Stimulated activated CD8-positive, alpha-beta memory T cell treated with anti-CD3 and anti-CD28 coated beads, Interleukin-15, amount 100 ng/mL, for 1 hour (primary cell): ENCODE measurements around the gene FBXW11.
"Not testable (repeated sequence)": the region's sequence is repeated elsewhere in the genome, so short reads cannot be mapped to it uniquely, and the experiment has no call there.

ENCODE experiments used
- DNase-seq: peaks from one replicate; pipeline ENCODE4 v3.0.0-alpha.2; 2020; ENCODE audit warnings: low read depth

The FBXW11 gene

GRCh38 chr5:171981847-171982246 is 24.6 kb downstream of the FBXW11 start:
- no peak for DNase-seq

GRCh38 chr5:171980792-171981191 is 25.6 kb downstream of the FBXW11 start:
- DNase-seq, result no peak

DNA sequence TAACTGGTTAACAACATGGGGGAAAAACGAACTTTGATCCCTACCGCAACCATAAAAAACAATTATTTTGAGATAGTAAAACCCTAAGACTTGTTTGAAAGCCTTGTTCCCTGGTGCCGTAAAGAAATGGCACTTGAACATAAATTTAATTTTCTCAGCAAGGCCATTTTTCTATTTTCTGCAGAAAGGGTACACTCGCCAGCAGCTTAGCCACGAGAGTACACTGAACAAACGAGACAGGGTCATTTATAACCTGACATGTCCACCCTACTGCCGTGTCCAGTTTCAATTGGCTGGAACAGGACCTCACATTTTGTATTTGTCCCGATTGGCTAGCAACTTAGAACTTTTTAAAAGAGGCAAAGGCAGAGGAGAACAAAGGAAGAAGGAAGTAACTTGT is 26.8 kb downstream of the FBXW11 start:
- DNase-seq, result no peak

- no peak for DNase-seq
Measured at GRCh38 chr5:171978519-171978918, 27.9 kb downstream of the FBXW11 start.

GRCh38 chr5:171978016-171978415 is 28.4 kb downstream of the FBXW11 start:
- DNase-seq, result no peak

GRCh38 chr5:171977244-171977950 is 29.0 kb downstream of the FBXW11 start:
- not testable (repeated sequence) for DNase-seq

DNA sequence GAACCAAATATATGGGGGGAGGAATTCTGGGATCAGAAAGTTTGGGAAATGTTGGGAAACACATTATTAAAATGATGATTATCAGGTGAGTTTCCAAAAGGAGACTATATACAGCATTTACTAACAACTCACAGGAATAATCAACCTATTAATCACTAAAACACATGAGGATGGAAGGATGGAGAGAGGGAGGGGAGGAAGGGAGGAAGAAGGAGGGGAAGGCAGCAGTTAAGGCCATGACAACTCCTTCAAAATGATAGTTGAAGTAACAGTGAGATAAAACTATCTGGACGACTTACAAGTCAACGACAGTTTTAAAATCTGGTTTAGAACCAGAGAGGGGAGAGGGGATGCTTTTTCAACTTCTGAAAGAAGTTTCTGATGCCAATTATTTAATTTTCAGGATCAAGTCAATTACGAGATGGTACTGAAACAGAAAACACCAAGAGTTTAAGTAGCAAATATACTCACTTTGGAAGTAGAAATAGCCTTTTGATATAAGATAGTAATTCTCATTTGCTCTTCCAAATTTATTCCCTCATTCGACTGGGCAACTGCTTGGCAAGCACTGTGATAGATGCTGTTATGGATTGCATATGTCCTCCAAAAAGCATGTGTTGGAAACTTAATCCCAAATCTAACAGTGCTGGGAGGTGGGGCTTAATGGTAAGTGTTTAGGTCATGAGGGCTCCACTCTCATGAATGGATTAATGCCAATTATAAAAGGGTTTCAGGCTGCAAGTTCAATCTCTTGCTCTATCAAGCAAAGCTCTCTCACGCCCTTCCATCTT is 30.4 kb downstream of the FBXW11 start:
- DNase-seq, result no peak

- no peak for DNase-seq
Measured at GRCh38 chr5:171975262-171975876, 31.1 kb downstream of the FBXW11 start.

- DNase-seq, result no peak
Measured at GRCh38 chr5:171970826-171971225, 35.6 kb downstream of the FBXW11 start.

GRCh38 chr5:171969288-171969880 is 37.1 kb downstream of the FBXW11 start:
- no peak for DNase-seq

GRCh38 chr5:171968531-171968930 is 37.9 kb downstream of the FBXW11 start:
- no peak for DNase-seq

- DNase-seq, result no peak
Measured at GRCh38 chr5:171966964-171967363, 39.5 kb downstream of the FBXW11 start.

- DNase-seq, result no peak
Measured at GRCh38 chr5:171966270-171966669, 40.2 kb downstream of the FBXW11 start.

GRCh38 chr5:171965745-171966144 is 40.7 kb downstream of the FBXW11 start:
- no peak for DNase-seq

- no peak for DNase-seq
Measured at GRCh38 chr5:171963416-171963815, 43.0 kb downstream of the FBXW11 start.

DNA sequence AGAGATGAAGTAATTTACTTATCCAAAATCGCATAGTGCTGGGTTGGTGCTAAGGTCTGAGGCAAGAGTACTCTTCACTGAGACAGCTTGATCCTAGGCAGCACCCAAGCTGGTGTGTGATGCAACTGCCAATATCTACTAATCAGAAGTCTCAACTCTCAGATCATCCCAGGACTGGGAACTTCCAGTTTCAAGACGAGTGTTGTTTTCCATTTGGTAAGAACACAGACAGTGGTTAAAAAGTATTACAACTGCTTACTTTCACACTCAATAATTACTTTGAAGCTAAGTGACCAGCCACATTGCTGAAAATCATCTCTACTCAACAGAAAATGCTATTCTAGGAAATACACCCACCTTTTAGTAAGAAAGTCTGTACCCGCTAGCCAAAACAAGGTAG is 45.3 kb downstream of the FBXW11 start:
- DNase-seq, result no peak

DNA sequence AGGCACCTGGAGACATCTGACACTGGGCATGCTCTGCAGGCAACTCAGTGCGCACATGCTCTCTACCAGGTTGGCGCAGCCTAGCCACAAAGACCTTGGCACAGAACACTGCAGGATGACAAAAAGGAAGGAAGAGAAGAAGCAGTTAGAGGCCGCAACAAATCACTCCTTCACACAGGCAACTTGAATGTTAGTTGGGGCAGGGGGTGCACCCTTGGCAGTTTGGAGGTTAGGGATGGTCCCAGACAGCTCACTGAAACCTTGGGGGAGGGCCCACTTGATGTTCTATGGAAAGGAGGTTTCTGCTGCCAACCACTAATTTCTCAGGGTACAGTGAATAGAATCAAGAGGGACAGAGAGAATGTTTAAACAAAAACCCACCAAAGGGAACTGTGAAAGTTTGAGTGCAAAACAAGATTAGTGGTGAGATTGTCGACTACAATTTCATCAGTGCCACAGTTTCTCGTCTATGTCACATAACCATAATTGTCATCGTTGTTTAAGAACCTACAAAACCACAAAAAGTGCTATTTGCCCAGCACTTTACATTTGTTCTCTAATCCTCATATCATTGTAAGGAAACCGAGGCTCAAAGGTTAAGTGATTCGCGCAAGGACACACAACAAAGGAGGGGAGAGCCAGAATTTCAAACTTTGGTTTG is 48.7 kb downstream of the FBXW11 start:
- DNase-seq, result no peak

GRCh38 chr5:171956887-171957495 is 49.4 kb downstream of the FBXW11 start:
- no peak for DNase-seq

DNA sequence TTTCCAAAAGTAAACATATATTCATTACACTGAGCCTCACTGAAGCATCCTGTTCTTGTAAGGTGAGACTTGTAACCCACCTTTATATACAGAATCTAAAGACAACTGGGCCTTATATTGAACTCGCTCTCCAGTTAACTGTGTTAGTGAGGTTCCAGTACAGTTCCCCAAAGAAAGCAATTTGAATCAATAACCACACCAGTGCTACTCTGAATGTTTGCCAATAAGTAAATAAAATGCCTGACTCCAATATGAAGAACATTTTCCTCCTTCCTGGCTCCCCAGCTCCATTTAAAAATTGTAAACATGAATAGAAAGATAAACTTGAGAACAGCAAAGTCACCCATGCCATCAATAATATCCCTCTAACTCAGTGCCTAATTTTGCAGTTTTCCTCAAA is 50.1 kb downstream of the FBXW11 start:
- DNase-seq, result no peak

DNA sequence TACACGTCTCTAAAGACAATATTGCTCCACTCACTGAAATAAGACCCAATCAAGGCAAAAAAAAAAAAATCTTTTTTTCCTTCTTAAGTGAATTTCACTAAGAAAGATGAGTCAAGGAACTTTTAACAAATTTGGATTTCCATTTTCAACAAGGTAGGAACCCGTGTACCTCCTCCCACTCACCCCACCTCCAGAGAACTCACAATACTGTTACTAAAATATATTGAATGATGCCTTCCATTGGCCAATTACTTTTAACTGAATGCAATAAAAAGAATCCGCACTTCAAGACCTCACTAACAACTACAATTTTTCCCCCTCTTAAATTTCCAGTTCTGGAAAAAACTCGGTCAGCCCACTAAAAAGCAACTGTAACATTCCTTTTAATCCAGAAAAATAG is 50.7 kb downstream of the FBXW11 start:
- DNase-seq, result no peak

- no peak for DNase-seq
Measured at GRCh38 chr5:171954721-171955120, 51.7 kb downstream of the FBXW11 start.
